Dedifferentiated amniotic fluid mesenchymal stem cell (primary cell): ENCODE measurements around the gene ATP6V1G2.
A peak's percentile ranks its signal among the peaks of the same experiment; 100 is the strongest.
"Not testable (repeated sequence)": the region's sequence is repeated elsewhere in the genome, so short reads cannot be mapped to it uniquely, and the experiment has no call there.

Experiments
- DNase-seq: peaks from one replicate; pipeline ENCODE4 v3.0.0-alpha.2; 2016; ENCODE audit errors: extremely low spot score

Gene ATP6V1G2

DNA sequence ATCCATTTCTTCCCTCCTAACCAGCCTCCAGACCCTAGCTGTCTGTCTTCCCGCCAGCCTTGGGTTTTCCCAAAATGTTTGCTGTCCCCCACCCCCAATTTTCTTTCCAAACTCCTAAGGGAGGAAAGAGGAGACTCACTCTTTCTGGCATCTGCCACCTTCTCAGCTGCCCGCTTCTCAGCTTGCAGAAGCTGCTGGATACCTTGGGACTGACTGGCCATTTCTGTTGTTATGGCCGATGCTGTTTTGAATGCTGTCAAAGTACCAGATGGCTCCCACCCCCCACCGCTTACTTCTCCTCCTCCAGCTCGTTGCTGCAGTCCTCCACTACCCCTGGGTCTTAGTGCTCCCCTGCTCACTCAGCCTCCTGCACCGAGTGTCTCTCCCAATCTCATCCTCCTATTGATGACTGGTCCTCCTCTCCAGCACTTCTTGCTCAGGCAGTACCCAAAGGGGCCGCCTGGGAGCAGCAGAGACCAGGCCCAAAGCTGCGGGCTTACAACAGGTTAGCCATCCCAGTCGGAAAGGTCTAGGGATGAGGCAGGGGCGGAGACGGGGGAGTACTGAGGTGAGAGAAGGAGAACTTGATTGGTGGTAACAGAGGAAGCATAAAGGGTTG, at the start of gene ATP6V1G2:
TSS of gene ATP6V1G2 (minus strand) at position 270 of the 619 bp plus-strand sequence. CDS start at position 221, 49 bp downstream.
- peak; percentile 88 for DNase-seq

DNA sequence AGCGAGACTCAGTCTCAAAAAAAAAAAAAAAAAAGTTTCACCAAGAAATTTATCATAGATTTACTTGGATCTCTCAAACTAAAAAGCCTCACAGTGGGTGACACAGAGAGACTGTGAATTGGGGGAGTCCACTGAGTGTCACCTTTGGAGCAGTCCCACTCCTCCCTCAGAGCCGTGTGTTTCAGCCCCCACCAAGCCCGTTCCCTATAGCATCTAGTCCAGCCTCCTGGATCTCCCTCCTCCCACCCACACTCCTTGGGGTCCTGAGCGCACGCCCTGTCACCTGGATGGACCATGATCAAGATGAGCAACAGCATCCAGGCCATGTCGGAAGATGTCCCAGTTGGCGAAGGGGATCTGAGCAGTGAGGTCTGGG, 46.0 kb upstream of the ATP6V1G2 start:
- no peak for DNase-seq

DNA sequence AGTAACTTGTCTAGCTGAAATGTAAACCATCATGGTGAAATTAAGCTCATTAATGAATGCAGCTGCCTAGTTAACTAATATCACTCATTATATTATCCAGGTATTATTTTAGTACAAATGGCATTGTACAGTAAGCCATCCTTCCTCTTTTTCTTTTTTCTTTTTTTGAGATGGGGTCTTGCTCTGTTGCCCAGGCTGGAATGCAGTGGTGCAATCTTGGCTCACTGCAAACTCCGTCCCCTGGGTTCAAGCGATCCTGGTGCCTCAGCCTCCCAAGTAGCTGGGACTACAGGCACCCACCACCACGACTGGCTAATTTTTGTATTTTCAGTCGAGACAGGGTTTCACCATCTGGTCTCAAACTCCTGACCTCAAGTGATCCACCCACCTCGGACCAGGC, 44.3 kb upstream of the ATP6V1G2 start:
- DNase-seq = not testable (repeated sequence)

DNA sequence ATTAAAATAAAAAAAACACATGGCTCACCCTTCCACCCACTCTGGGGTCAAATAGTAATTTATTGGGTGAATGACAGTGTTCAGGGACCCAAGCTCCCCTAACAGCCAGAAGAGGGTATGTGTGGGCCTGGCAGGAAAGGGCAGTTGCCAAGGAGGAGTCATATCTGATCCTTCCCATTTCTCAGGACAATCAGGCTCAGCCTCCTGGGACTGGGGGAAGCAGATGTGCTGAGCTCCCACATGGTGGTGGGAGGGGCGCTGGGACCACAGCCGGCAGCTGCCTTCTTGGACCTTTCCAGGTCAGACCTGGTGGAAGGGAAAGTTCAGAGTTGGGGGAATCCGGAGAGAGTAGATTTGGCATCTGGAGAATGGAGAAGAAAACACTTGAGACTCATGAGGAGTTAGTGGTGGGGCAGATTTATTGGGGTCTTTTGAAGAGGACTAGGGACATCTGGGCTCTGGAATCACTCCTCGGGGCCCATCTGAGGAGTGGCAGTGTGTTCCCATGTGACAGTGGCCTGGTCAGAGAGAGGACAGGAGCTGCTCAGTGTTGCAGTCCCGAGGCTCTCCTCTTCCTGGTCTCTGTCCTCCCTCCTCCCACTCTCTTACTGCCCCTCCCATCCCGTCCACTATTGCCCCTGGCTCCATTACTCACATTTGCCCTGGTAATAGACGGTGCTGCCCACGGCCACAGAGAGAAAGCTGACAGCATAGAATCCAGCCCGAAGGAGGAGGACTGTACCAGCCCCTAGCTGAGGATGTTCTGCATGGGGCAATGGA, 42.7 kb upstream of the ATP6V1G2 start:
- no peak for DNase-seq

DNA sequence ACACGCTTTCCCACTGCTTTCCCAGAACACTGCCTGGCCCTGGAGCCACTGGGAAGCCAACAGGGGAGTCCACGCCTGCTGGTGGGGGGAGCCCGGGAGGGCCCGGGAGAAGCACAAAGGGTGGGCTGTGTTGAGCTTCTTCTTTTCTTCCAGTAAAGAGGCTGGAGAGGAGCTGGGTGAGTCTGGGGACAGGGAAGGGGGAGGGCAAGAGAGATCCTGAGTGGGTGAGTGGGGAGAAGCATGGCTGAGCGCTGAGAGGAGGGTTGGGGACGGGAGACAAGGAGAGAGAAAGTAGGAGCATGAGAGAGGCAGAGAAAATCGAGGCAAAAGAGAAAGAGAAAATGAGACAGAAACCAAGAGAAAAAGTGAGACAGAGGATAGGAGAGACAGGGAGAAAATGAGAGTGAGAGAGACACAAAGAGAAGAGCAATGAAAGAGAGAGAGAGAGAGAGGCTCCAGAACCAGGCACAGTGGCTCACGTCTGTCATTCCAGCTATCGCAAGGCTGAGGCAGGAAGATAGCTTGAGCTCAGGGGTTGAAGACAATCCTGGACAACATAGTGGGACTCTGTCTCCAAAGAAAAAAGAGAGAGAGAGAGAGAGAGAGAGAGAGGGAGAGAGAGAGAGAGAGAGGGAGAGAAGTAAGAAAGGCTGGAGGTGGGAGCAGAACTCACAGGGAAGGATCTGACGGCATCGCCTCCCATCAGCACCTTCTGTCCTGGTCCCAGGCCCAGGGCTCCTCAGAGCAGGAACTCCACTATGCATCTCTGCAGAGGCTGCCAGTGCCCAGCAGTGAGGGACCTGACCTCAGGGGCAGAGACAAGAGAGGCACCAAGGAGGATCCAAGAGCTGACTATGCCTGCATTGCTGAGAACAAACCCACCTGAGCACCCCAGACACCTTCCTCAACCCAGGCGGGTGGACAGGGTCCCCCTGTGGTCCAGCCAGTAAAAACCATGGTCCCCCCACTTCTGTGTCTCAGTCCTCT, 41.7 kb upstream of the ATP6V1G2 start:
- no peak for DNase-seq

DNA sequence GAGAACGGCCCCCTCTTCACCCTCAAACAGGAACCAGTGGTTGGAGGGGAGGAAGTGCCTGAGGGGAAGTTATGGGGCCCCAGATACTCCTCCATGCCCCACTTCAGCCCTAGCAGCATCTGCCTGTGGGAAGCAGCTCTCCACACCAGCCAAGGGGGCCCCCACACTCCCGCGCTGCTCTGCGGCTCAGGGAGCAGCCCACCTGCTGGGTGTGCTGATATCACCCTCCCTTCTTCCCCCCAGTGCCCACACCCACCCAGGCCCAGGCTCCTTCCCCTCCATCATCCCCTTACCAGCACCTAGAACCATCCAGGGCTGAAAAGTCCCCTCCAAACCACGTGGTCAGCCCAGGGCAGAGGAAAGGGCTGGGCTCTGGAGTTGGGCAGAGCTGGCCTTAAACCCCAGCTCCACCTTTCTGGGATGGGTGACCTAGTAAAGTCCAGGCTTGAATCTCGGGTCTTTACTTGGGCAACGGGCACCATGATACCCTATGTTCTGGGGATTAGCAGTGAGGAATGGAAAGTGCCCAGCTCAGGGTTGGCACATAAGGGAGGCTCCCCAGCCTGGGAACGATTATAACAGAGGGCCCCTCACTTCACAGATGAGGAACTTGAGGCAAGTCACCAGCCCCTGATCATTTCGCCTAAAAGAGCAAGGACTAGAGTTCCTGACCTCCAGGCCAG, 40.3 kb upstream of the ATP6V1G2 start:
- DNase-seq = no peak

DNA sequence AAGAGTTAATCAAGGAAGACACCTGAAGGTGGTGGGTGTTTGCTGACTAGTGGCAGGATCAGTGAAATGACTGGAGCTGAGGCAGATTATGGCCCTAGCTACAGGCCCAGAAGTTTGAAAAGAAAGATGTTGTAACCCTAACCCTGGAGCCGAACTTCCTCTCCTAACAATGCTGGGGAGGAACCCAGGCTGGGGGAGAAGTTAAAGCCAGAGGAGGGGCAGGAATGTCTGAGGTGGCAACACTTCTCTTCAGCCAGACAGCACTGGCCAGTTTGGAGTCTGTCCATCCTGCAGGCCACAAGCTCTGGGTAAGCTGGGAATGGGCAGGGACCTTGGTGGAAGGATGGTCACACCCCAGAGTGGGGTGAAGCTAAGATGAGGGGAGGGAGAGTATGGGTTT, 39.6 kb upstream of the ATP6V1G2 start, which contains the start of gene LST1:
TSS of gene LST1 (plus strand) at position 270 of the 400 bp plus-strand sequence. CDS start 1,023 bp downstream, outside the sequence.
- DNase-seq = no peak

DNA sequence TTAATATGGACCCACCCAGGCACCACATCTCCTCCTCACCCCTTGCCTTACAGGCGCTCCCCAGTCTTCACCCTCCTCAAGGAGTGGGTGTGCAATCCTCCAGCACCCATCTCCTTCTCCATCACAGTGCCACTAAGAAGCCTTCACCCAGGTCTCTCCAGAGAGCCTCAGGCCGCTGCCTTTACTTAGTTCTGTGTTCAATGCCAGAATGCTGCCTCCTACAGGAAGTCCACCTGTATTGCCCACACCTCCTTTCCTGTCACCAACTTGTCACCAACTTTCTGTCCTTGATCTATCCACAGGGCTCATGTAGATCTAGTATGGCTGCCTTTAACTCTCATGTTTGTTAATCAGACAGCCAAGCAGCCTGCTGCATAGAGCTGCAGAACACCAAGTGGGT, 39.1 kb upstream of the ATP6V1G2 start:
- no peak for DNase-seq

DNA sequence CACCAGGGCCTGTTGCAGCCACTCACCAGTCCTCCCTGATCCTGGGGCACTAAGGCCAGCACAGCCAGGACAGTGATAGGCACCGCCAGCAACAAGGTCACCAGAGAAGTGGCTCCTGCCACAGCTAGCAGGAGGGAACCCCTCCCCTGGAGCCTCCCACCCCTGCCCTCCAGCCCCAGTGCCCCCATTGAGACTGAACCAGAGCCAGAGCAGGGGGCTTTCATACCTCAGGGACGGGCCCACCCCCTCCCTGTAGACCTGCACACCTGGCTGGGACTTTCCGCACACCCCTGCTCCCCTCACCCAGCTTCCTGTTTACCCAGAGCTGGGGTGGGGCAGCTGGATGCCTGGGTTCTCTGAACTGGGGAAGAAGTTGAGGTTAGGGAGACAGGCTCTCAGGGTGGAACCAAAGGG, 35.8 kb upstream of the ATP6V1G2 start, which contains the start of gene LTB:
TSS of gene LTB (minus strand) at position 195 of the 414 bp plus-strand sequence. CDS start at position 188, 7 bp downstream.
- DNase-seq = no peak

DNA sequence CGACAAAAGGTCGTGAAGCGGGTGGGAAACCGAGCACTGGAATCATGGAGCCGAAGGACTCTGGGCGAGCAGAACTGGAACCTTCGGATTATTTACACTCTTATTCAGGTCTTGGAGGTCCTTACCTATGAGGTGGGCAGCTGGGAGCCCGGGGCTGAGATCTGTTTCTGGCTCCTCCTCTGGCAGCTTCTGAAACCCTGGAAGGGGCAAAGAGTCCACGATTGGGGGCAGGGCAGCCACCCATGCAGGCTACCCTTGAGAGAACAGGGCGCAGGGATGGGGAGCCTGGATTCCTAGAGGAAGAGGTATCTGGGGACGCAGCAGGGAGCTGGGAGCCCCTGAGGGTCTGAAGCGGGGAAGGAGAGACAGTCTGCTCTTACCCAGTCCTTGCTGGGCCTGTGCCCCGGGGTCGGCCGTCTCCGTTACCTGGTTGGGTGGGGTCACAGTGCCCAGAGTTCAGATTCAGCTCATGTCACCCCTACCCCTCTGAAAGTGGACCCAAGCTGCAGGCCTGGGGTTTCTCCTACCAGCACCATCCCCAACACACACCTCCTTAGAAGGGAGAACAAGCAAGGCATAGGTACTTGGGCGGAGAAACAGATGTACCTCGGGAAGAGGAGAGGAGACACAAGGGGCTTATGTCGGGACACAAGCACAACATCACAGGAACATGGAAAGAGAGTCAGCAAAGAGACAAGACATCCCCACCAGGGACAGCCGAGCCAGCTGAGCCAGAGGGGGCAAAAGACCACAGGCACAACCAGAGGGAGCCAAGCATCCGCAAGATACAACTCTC, 35.2 kb upstream of the ATP6V1G2 start:
- DNase-seq = no peak

DNA sequence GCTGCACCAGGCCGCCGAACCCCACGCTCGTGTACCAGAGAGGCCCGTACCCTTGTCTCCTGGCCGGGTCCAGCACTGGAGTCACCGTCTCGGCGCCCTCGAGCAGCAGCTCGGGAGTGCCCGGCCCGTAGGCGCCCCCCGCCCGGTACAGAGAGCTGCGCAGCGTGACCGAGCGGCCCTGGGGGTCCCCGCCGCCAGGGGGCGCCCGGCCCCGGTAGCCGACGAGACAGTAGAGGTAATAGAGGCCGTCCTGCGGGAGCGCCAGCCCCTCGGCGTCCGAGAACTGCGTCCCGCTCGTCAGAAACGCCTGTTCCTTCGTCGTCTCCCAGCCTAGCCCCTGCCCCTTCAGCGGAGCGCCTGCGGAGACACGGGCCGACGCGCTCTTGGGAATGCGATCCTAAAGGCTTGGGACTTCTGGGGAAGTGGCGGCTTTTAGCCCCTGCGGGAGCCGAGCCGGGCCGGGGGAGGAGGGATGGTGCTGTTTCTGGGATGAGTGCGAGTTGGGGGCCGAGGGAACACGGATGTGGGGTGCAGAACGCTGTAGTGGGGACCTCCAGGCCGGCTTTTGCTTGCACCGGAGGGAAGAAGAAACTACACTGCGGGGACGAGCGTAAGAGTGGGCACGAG, 34.5 kb upstream of the ATP6V1G2 start:
- DNase-seq = peak; percentile 66

DNA sequence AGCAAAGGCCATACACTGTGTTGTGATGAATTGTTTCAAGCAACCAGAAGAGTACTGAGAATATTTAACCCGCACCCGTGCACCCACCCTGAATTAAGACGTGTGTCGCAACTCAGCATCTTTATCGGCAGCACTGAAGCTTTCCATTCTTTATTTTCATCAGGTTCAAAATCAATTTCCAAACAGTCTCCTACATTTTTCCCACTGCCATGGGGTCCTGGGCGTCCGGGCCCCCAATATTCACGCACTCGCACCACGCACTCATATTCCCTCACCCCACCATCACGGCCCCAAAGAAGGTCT, 34.0 kb upstream of the ATP6V1G2 start:
- DNase-seq = no peak

DNA sequence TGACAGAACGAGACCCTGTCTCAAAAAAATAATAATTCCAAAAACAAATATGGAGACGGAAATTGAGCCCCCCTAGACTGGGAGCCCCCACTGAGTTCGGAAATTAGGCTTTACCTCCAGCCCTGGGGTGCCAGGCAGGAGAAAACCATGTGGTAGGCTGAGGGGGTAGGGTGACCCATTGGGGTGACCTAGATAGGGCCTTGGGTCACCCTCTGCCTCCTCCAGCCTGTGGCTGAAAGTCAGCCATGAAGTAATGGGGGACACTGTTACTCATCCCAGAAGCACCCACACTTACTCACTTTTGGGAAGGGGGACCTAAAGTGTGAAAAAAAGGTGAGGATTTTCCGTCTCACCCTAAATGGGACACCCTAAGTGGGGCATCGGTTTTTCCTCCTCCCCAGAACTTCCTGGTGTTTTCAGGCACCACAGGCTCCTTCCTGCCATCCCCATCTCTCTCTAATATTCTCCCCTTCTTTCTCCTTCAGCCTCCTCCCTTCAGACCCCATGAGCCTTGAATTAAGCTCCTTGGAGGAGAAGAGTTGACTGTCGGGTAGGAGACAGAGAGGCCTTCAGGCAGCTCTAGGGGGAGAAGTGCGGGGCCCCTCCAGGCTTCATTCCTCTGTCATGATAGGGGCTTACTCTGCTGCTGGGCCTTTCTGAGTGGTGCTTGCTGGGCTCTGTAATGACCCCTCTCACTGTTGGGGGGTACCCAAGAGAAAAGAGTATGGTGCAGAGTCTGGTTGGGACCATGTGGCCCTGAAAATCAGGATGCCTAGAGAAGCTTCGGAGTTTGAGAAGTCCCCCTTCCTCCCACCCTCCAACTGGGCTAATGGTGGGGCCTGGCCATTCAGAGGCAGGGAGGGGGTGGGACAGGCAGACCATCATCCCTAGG, 33.4 kb upstream of the ATP6V1G2 start:
- DNase-seq = no peak

DNA sequence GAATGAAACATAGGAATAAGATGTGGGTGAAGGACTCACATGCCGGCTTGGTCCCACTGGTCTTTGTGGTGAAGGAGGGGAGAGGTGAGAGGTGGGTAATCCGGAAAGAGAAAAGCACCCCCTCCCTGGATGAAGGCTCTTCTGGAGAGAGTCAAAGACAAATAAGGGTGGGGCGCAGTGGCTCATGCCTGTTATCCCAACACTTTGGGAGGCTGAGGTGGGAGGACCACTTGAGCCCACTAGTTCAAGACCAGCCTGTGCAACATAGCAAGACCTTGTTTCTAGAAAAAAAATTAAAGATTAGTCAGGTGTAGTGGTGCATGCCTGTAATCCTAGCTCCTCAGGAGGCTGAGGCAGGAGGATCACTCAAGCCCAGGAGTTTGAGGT, 32.7 kb upstream of the ATP6V1G2 start:
- DNase-seq = no peak

DNA sequence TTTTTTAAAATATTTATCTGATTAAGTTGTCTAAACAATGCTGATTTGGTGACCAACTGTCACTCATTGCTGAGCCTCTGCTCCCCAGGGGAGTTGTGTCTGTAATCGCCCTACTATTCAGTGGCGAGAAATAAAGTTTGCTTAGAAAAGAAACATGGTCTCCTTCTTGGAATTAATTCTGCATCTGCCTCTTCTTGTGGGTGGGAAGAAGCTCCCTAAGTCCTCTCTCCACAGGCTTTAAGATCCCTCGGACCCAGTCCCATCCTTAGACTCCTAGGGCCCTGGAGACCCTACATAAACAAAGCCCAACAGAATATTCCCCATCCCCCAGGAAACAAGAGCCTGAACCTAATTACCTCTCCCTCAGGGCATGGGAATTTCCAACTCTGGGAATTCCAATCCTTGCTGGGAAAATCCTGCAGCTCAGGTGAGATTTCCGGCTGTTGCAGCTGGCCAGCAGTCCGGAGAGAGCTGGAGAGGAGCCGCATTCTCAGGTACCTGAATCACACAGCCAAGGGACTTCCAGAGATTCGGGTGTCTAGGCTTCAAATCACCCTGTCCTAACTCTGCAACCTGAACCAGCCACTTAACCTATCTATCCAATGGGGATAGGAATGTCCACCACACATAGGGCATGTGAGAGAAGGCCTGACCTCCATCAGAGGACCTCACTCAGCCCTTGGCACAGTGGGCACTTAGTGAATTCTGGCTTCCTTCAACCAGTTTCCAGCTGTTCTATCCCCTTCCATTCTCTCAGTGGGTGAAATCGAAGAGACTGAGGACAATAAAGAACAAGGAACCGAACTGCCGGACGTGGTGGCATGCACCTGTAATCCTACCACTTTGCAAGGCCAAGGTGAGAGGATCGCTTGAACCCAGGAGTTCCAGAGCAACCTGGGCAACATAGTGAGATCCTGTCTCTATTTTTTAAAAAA, 32.0 kb upstream of the ATP6V1G2 start:
- DNase-seq = no peak

DNA sequence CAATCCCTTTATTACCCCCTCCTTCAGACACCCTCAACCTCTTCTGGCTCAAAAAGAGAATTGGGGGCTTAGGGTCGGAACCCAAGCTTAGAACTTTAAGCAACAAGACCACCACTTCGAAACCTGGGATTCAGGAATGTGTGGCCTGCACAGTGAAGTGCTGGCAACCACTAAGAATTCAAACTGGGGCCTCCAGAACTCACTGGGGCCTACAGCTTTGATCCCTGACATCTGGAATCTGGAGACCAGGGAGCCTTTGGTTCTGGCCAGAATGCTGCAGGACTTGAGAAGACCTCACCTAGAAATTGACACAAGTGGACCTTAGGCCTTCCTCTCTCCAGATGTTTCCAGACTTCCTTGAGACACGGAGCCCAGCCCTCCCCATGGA, 31.2 kb upstream of the ATP6V1G2 start:
- DNase-seq = no peak

DNA sequence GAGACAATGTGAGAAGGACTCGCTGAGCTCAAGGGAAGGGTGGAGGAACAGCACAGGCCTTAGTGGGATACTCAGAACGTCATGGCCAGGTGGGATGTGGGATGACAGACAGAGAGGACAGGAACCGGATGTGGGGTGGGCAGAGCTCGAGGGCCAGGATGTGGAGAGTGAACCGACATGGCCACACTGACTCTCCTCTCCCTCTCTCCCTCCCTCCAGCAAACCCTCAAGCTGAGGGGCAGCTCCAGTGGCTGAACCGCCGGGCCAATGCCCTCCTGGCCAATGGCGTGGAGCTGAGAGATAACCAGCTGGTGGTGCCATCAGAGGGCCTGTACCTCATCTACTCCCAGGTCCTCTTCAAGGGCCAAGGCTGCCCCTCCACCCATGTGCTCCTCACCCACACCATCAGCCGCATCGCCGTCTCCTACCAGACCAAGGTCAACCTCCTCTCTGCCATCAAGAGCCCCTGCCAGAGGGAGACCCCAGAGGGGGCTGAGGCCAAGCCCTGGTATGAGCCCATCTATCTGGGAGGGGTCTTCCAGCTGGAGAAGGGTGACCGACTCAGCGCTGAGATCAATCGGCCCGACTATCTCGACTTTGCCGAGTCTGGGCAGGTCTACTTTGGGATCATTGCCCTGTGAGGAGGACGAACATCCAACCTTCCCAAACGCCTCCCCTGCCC, 30.6 kb upstream of the ATP6V1G2 start:
- no peak for DNase-seq
